Stomach (tissue), 4 donors: ENCODE measurements around the gene RXRG.

Experiments
- CTCF ChIP-seq, 7 experiments: fragments of 450-650 bp in 4 of 7; fragments of 200-600 bp in 3 of 7; sonication (generic) in 3 of 7; IDR thresholded peaks; one replicate each; pipeline ENCODE4 v1.5.1; 2016 to 2019; ENCODE audit warnings: antibody characterized with exemption in 7 of 7, control low read depth in 2 of 7, mild to moderate bottlenecking in 1 of 7
- EP300 ChIP-seq: sonication (generic); formaldehyde crosslinking; IDR thresholded peaks from one replicate; pipeline ENCODE4 v1.6.1; 2017; ENCODE audit warnings: antibody characterized with exemption
- POLR2A ChIP-seq, 4 donors: fragments of 450-650 bp; IDR thresholded peaks; one replicate each; pipeline ENCODE4 v1.6.1; 2016; ENCODE audit warnings: antibody characterized with exemption in 4 of 4, control low read depth in 2 of 4, mild to moderate bottlenecking in 1 of 4, moderate library complexity in 1 of 4

GRCh38 chr1:165436994-165437393, 7.9 kb downstream of the RXRG start:
- TF ChIP-seq EP300 (no peak), CTCF (IDR thresholded peaks at IDR 0.05) (no peak), POLR2A (IDR thresholded peaks at IDR 0.05) (no peak)
